Adrenal gland (tissue), 12 donors: ENCODE data around the gene MAGOHB. TPM values are rescaled to one million over a fixed set of nuclear protein-coding genes. Genes with fewer than 3 reads are reported as not detected.

Experiments
- DNase-seq, 7 donors: peaks; one replicate each; pipeline ENCODE4 v3.0.0-alpha.2; 2019 to 2020
- H3K27ac ChIP-seq, 5 donors: fragments of 200-600 bp; sonication (generic) in 4 of 5; 1 replicate in 3 of 5; 2 replicates in 2 of 5; pipeline versions ENCODE4 v1.5.1 to v1.8.0; 2016 to 2020; ENCODE audit warnings: mild to moderate bottlenecking in 1 of 5
- H3K27me3 ChIP-seq: fragments of 200-600 bp; 2 replicates; pipeline ENCODE4 v1.8.0; 2021
- H3K36me3 ChIP-seq, 2 donors: fragments of 200-600 bp; replicated peaks in 1 of 2; 1 replicate in 1 of 2; 2 replicates in 1 of 2; pipeline versions ENCODE4 v1.5.1 to v1.8.0; 2018 to 2022
- H3K4me1 ChIP-seq, 2 donors: fragments of 200-600 bp; replicated peaks in 1 of 2; 1 replicate in 1 of 2; 2 replicates in 1 of 2; pipeline versions ENCODE4 v1.5.1 to v1.8.0; 2018 to 2021
- H3K4me3 ChIP-seq, 4 donors: fragments of 200-600 bp; sonication (generic) in 3 of 4; one replicate each; pipeline ENCODE4 v1.5.1; 2016 to 2018
- H3K9me3 ChIP-seq, 3 donors: fragments of 200-600 bp; sonication (generic) in 1 of 3; replicated peaks in 1 of 3; 1 replicate in 2 of 3; 2 replicates in 1 of 3; pipeline versions ENCODE4 v1.5.1 to v1.8.0; 2016 to 2021
- POLR2A ChIP-seq, 2 donors: fragments of 450-650 bp; IDR thresholded peaks; one replicate each; pipeline ENCODE4 v1.6.1; 2017; ENCODE audit warnings: antibody characterized with exemption in 2 of 2, mild to moderate bottlenecking in 2 of 2, moderate library complexity in 1 of 2
- WGBS, 4 donors: extraction: QIAGEN DNeasy Blood & Tissue Kit in 2 of 4; methylation state at CpG; one replicate each; pipeline versions ENCODE4 v1.1.5 to v1.1.7; 2013 to 2017; 5-methylcytosine and 5-hydroxymethylcytosine counted together
- intact Hi-C, 2 donors: fragments of 100-400 bp; cut with DNase I; formaldehyde crosslinking; loops; one replicate each; pipeline versions ENCODE4 v1.14.1 to v1.15.0; 2022 to 2023
- polyA plus RNA-seq, 3 donors: library from polyadenylated mRNA; stranded (reverse); fragments of 200-250 nt in 2 of 3; fragments of 350-450 nt in 1 of 3; fragmentation: Illumina TruSeq in 1 of 3; extraction: RNeasy Lipid Tissue Mini Kit (QIAGEN cat#74804) in 1 of 3; gene quantifications; one replicate each; pipeline ENCODE4 v1.2.3, GENCODE V29; 2013 to 2014
- total RNA-seq, 9 donors: library from RNA; depleted of rRNA in 4 of 9; stranded (reverse); fragments of >200 nt in 4 of 9; fragments of 120-200 nt in 1 of 9; fragmentation: NEBNext Ultra II Directional in 1 of 9; extraction: Animal tissue kit (Norgen Biotek cat#: 25700) in 1 of 9; gene quantifications; one replicate each; pipeline versions ENCODE4 v1.1.0 to v1.2.4, GENCODE V29; 2013 to 2023
- TF ChIP-seq, protein P1 (sequence below), 6 experiments: fragments of 450-650 bp in 4 of 6; fragments of 200-600 bp in 2 of 6; sonication (generic) in 1 of 6; IDR thresholded peaks; 1 replicate in 5 of 6; 2 replicates in 1 of 6; pipeline versions ENCODE4 v1.5.1 to v1.8.0; 2016 to 2021; ENCODE audit warnings: antibody characterized with exemption in 6 of 6, mild to moderate bottlenecking in 2 of 6, moderate library complexity in 1 of 6
- donor health status: healthy with polysubstance abuse.
- donor health status: Bipolar disorder and iron deficiency.
- donor health status: DM: yes; HTN: yes; CAD: no.
- donor health status: DM: no; HTN: no; CAD: no.
- donor health status: DM: no; HTN: no; CAD: no.
- donor health status: DM: yes; HTN: yes; CAD: no.

Gene MAGOHB
- total and polyA plus RNA-seq, 12 donors = 4.4 to 38.7 (median 19.3) TPM

DNA sequence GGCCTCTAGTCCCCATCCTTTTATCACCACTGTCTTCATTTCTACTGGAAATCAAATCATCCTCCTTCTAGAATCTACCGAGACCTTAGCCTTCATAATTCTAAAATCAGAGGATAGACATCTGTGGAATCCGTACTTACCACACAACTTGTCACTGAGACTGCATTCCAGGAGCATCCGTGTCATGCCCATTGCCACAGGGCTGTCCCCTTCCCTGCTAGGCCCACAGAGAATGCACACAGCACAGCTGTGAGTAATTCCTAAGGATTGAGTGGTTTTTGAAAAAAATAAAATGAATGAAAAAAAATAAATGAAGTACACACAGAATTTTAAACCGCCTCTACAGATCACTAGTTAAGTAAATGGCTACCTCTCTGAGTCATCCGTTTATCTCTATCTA is 21.0 kb upstream of the MAGOHB start:
- intact Hi-C loops = no loop called here
- H3K4me1 ChIP-seq = no peaks in the 10 kb centered on the region
- H3K4me3 ChIP-seq = no peak overlapping the region
- no peaks in the 10 kb centered on the region for H3K27me3 ChIP-seq
- TF ChIP-seq POLR2A (IDR thresholded peaks at IDR 0.05) = no peak
- TF ChIP-seq, protein P1, sequence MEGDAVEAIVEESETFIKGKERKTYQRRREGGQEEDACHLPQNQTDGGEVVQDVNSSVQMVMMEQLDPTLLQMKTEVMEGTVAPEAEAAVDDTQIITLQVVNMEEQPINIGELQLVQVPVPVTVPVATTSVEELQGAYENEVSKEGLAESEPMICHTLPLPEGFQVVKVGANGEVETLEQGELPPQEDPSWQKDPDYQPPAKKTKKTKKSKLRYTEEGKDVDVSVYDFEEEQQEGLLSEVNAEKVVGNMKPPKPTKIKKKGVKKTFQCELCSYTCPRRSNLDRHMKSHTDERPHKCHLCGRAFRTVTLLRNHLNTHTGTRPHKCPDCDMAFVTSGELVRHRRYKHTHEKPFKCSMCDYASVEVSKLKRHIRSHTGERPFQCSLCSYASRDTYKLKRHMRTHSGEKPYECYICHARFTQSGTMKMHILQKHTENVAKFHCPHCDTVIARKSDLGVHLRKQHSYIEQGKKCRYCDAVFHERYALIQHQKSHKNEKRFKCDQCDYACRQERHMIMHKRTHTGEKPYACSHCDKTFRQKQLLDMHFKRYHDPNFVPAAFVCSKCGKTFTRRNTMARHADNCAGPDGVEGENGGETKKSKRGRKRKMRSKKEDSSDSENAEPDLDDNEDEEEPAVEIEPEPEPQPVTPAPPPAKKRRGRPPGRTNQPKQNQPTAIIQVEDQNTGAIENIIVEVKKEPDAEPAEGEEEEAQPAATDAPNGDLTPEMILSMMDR (IDR thresholded peaks at IDR 0.05) = no peak
- DNase-seq = no peak
- no peak overlapping the region for H3K27ac ChIP-seq
- H3K9me3 ChIP-seq = no peaks in the 10 kb centered on the region
- H3K36me3 ChIP-seq = no peaks in the 10 kb centered on the region
- WGBS, 4 donors = 81 to 85% (median 82%) methylated on average over 5 of the region's 5 CpGs

DNA sequence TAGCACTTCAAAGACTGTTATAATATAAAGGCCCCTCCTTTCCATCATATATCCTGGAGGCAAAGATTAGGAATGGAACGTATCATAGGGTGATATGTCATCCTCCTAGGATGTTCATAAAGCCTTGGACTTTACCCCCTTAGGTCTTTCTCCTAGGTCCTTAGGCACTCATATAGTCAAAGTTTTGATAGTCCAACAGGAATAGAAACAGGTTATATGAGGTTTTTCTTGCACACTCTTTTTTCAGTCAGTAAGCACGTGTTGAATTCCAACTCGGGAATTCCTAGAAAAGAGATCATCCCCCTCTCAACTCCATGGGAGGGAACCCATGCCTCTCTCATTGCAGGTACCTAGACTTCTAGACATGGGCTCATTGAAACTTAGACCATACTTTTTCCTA is 20.1 kb upstream of the MAGOHB start:
- H3K4me1 ChIP-seq = no peaks in the 10 kb centered on the region
- no peaks in the 10 kb centered on the region for H3K27me3 ChIP-seq
- TF ChIP-seq, protein P1 (IDR thresholded peaks at IDR 0.05) = no peak
- TF ChIP-seq POLR2A (IDR thresholded peaks at IDR 0.05) = no peak
- no peaks in the 10 kb centered on the region for H3K36me3 ChIP-seq
- no peaks in the 10 kb centered on the region for H3K9me3 ChIP-seq
- DNase-seq = no peak
- no peak overlapping the region for H3K4me3 ChIP-seq
- intact Hi-C loops = no loop called here
- H3K27ac ChIP-seq = no peak overlapping the region
- WGBS, 4 donors = 58 to 70% (median 64%) methylated on average over 3 of the region's 3 CpGs

DNA sequence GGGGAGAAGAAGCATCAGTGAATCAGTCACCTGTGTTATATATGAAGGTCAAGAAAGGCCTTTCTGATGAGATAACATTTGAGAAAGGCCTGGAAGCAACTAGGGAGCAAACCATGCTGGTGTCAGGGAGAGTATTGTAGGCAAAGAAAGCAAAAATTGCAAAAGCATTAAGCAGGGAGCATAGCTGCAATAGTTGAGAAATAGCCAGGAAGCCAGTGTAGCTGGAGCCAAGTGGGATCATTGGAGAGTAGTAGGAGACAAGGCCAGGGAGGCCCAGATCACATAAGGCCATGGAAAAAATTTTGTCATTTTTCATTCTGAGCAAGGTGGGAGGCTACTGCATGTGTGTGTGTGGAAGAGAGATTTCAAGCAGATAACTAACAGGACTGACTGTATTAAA is 18.8 kb upstream of the MAGOHB start:
- no peak for DNase-seq
- no peak overlapping the region for H3K4me3 ChIP-seq
- H3K27ac ChIP-seq = no peak overlapping the region
- H3K27me3 ChIP-seq = no peaks in the 10 kb centered on the region
- no peaks in the 10 kb centered on the region for H3K9me3 ChIP-seq
- intact Hi-C loops = no loop called here
- no peaks in the 10 kb centered on the region for H3K36me3 ChIP-seq
- H3K4me1 ChIP-seq = no peaks in the 10 kb centered on the region
- TF ChIP-seq, protein P1 (IDR thresholded peaks at IDR 0.05) = no peak
- no peak for TF ChIP-seq POLR2A (IDR thresholded peaks at IDR 0.05)

DNA sequence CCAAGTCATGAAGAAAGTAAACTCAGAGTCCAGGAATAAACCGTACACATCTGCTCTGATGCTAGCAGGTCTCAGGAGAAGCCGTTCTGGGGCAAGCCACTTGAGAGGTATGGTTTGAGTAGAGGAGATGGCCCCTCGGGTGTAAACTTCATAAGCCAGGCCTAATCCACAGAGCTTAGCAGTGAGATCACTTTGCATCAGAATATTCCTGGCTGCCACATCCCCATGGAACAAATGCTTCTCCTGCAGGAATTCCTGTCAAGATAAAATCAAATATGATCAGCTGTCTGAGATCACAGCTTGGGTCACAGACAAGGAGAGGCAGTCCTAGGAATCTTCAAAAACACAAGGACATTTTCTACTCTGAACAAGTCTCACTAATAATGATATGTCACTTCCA is 11.2 kb upstream of the MAGOHB start:
- Histone ChIP-seq H3K9me3 (no peaks in the 10 kb centered on the region), H3K4me1 (no peaks in the 10 kb centered on the region), H3K27me3 (peaks cover 8% of the 10 kb centered on the region), H3K36me3 (no peaks in the 10 kb centered on the region), H3K4me3 (no peak overlapping the region), H3K27ac (no peak overlapping the region)
- no peak for TF ChIP-seq POLR2A (IDR thresholded peaks at IDR 0.05)
- TF ChIP-seq, protein P1 (IDR thresholded peaks at IDR 0.05) = no peak
- intact Hi-C loops = loop anchor here in 1 of 2 donors (10.0 kb wide), 1 partner anchor 120 kb away; no protein-coding TSS in a partner anchor
- no peak for DNase-seq
- WGBS, 4 donors = 65 to 78% (median 70%) methylated on average over 3 of the region's 3 CpGs
